ENCODE data around the gene PCNX2.

DNA sequence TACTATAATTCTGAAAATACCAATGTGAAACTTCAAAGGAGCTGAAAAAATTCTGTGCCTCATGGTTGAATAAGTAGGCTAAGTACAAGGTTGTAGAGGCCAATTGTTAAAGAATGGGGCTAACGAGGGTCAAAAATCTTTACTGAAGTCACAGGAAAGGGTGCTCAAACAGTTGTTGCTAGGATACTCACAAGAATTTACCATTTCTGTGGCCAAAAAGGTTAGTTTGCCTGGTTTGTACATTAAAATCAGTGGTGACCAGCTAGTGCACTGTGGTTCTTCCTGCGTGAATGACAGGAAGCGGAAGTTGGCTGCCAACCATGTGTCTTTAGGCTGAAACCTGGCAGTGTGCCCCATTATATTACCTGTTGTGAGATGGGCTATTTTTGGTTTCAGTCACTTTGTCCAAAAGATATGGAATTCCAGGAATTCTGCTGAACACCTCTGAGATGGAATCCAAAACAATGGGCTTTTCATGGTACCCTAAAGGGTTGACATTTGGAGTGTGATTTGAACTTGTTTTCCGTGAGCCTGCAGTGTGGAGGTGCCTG, 45.5 kb upstream of the PCNX2 start:
- no peak for TF ChIP-seq YY1 (IDR thresholded peaks at IDR 0.05; ENCODE audit: insufficient read depth, insufficient read length)
- TF ChIP-seq ZNF274 (IDR thresholded peaks at IDR 0.05; ENCODE audit: low read depth, low read length) = no peak
